Measurements from ENCODE around the gene FRG1.

GRCh38 chr4:189974056-189974455 is 33.4 kb downstream of the FRG1 start:
- TF ChIP-seq, protein P1, sequence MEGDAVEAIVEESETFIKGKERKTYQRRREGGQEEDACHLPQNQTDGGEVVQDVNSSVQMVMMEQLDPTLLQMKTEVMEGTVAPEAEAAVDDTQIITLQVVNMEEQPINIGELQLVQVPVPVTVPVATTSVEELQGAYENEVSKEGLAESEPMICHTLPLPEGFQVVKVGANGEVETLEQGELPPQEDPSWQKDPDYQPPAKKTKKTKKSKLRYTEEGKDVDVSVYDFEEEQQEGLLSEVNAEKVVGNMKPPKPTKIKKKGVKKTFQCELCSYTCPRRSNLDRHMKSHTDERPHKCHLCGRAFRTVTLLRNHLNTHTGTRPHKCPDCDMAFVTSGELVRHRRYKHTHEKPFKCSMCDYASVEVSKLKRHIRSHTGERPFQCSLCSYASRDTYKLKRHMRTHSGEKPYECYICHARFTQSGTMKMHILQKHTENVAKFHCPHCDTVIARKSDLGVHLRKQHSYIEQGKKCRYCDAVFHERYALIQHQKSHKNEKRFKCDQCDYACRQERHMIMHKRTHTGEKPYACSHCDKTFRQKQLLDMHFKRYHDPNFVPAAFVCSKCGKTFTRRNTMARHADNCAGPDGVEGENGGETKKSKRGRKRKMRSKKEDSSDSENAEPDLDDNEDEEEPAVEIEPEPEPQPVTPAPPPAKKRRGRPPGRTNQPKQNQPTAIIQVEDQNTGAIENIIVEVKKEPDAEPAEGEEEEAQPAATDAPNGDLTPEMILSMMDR (IDR thresholded peaks at IDR 0.05): no peak
- no peak for TF ChIP-seq POLR2A (IDR thresholded peaks at IDR 0.05)
